SK-N-MC (cell line): Measurements from ENCODE around the gene LUZP1.
"Not testable (repeated sequence)": the region's sequence is repeated elsewhere in the genome, so short reads cannot be mapped to it uniquely, and the experiment has no call there.

Experiments
- DNase-seq: peaks from one replicate; pipeline ENCODE4 v3.0.0-alpha.2; 2011; ENCODE audit warnings: low read depth, low spot score
- H3K27ac ChIP-seq: fragments of 200-600 bp; sonication (generic); 2 replicates; pipeline ENCODE4 v1.5.1; 2016; ENCODE audit warnings: mixed run types
- H3K36me3 ChIP-seq: fragments of 200-600 bp; sonication (generic); 2 replicates; pipeline ENCODE4 v1.6.1; 2017; ENCODE audit warnings: antibody characterized with exemption, low read length, mixed read lengths; ENCODE audit not compliant: insufficient read depth
- H3K4me3 ChIP-seq: fragments of 200-600 bp; sonication (generic); 2 replicates; pipeline ENCODE4 v1.5.1; 2016
- H3K9ac ChIP-seq: fragments of 200-600 bp; sonication (generic); 2 replicates; pipeline ENCODE4 v1.8.0; 2017; ENCODE audit warnings: mixed run types, mixed read lengths; ENCODE audit not compliant: insufficient read length
- H3K9me3 ChIP-seq: fragments of 200-600 bp; sonication (generic); 2 replicates; pipeline ENCODE4 v1.6.1; 2017; ENCODE audit warnings: low read depth, mild to moderate bottlenecking, antibody characterized with exemption, low read length, moderate library complexity, mixed read lengths
- EZH2 ChIP-seq: fragments of 200-600 bp; sonication (generic); IDR thresholded peaks from one replicate; pipeline ENCODE4 v1.6.1; 2017; ENCODE audit warnings: antibody characterized with exemption
- FOXP2 ChIP-seq: optimal IDR thresholded peaks from 2 replicates; pipeline ENCODE3; 2011; ENCODE audit warnings: mild to moderate bottlenecking, moderate library complexity; ENCODE audit not compliant: insufficient read depth; ENCODE audit errors: extremely low read length, control extremely low read depth
- POLR2AphosphoS5 ChIP-seq: IDR thresholded peaks from 2 replicates; pipeline ENCODE4 v1.6.1; 2012; ENCODE audit warnings: mild to moderate bottlenecking, low read depth, low read length, borderline replicate concordance

Gene LUZP1

GRCh38 chr1:23194119-23194984 lies 25.7 kb upstream of the LUZP1 start:
- TF ChIP-seq EZH2 (no peak), FOXP2 (no peak), POLR2AphosphoS5 (no peak)
- no peak overlapping the region for H3K27ac ChIP-seq
- H3K9ac ChIP-seq: no peak overlapping the region
- H3K36me3 ChIP-seq: no peaks in the 10 kb centered on the region
- no peaks in the 10 kb centered on the region for H3K9me3 ChIP-seq
- DNase-seq: no peak
- no peak overlapping the region for H3K4me3 ChIP-seq

DNA sequence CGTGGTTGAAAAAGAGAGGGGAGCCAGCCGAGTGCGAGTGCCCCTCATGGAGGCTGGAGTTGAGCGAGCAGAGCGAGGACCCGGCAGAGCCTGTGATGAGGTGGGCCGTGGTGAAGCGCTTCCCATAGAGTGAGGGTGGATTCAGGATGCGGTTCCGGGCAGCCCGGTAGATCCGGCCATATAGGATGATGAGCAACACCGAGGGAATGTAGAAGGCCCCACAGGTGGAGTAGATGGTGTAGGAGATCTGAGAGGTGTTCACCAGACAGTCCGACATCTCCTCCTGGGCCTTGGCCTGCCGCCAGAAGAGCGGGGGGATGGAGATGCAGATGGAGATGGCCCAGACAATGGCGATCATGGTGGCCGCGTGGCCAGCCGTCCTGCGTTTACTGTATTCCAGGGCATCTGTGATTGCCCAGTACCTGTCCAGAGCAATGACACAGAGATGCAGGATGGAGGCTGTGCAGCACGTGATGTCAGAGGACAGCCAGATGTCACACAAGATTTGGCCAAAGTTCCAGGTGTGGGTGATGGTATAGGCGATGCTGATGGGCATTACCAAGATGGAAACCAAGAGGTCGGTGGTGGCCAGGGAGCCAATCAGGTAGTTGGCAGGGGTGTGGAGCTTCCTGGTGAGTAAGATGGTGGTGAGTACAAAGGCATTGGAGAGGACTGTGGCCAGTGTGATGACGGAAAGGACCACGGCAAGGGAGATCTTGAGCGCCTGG lies 24.9 kb upstream of the LUZP1 start:
- H3K4me3 ChIP-seq: no peak overlapping the region
- DNase-seq: no peak
- H3K27ac ChIP-seq: no peak overlapping the region
- no peak for TF ChIP-seq POLR2AphosphoS5
- no peak for TF ChIP-seq EZH2
- no peak for TF ChIP-seq FOXP2
- no peaks in the 10 kb centered on the region for H3K9me3 ChIP-seq
- H3K9ac ChIP-seq: no peak overlapping the region
- H3K36me3 ChIP-seq: no peaks in the 10 kb centered on the region

DNA sequence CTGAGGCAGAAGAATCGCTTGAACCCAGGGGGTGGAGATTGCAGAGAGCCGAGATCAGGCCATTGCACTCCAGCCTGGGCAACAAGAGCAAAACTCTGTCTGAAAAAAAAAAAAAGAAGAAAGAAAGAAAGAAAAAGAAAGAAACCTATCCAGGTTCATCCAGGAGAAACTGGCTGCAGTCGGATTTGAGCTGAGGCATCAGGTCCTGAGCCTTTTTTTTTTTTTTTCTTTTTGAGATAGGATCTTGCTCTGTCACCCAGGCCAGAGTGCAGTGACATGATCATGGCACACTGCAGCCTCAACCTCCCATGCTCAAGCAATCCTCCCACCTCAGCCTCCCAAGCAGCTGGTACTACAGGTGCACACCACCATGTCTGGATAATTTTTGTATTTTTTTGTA lies 22.5 kb upstream of the LUZP1 start:
- Histone ChIP-seq H3K27ac (no peak overlapping the region), H3K9me3 (no peaks in the 10 kb centered on the region), H3K36me3 (no peaks in the 10 kb centered on the region), H3K9ac (no peak overlapping the region), H3K4me3 (no peak overlapping the region)
- TF ChIP-seq FOXP2 (no peak), EZH2 (no peak), POLR2AphosphoS5 (no peak)
- no peak for DNase-seq

DNA sequence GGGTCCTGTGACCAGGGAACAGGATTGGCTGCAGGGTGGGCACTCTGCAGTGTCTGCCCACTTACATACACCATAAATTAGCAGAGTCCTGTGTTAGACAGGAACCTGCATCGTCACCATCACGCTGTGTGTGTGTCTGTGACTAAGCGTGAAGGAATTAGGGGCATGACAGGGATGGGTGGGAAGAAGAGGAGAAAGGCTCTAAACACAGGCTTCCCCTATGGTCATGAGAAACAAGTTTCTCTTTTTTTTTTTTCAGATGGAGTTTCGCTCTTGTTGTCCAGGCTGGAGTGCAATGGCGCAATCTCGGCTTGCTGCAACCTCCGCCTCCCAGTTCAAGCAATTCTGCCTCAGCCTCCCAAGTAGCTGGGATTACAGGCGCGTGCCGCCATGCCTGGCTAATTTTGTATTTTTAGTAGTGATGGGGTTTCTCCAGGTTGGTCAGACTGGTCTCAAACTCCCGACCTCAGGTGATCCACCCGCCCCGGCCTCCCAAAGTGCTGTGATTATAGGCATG lies 20.3 kb upstream of the LUZP1 start:
- not testable (repeated sequence) for DNase-seq

DNA sequence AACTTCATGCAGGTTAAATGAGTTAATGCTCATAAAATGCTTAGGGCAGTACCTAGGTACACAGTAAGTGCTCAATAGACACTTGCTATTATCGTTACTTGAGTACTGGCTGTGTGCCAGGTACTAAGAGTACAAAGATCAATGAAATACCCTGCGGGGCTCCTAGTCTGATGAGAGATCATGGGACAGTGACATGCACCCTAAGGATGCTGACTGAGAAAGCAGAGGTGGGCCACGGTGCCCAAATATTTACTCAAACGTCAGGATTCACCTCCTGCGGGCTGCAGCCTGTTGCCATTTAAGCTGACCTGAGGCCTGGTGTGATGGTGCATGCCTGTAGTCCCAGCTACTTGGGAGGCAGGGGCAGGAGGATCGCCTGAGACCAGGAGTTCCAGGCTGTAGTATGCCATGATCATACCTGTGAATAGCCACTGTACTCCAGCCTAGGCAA lies 19.8 kb upstream of the LUZP1 start:
- TF ChIP-seq FOXP2: no peak
- no peak for TF ChIP-seq POLR2AphosphoS5
- TF ChIP-seq EZH2: no peak
- Histone ChIP-seq H3K27ac (no peak overlapping the region), H3K4me3 (no peak overlapping the region), H3K9ac (no peak overlapping the region), H3K36me3 (no peaks in the 10 kb centered on the region), H3K9me3 (no peaks in the 10 kb centered on the region)
- no peak for DNase-seq

More for the DNA sequence above, 20.3 kb upstream of the LUZP1 start:
- H3K9me3 ChIP-seq, H3K36me3 ChIP-seq, H3K9ac ChIP-seq, H3K4me3 ChIP-seq, H3K27ac ChIP-seq: not testable (repeated sequence)

- Histone ChIP-seq H3K4me3 (no peak overlapping the region), H3K36me3 (no peaks in the 10 kb centered on the region), H3K9ac (no peak overlapping the region), H3K27ac (no peak overlapping the region), H3K9me3 (no peaks in the 10 kb centered on the region)
- no peak for DNase-seq
- no peak for TF ChIP-seq EZH2
- TF ChIP-seq FOXP2: no peak
- TF ChIP-seq POLR2AphosphoS5: no peak
Observed at GRCh38 chr1:23187637-23188036, 19.0 kb upstream of the LUZP1 start.

- no peaks in the 10 kb centered on the region for H3K36me3 ChIP-seq
- DNase-seq: no peak
- no peak overlapping the region for H3K27ac ChIP-seq
- TF ChIP-seq FOXP2 (no peak), EZH2 (no peak), POLR2AphosphoS5 (no peak)
- H3K9ac ChIP-seq: no peak overlapping the region
- H3K9me3 ChIP-seq: no peaks in the 10 kb centered on the region
- no peak overlapping the region for H3K4me3 ChIP-seq
Observed at GRCh38 chr1:23185381-23185780, 16.7 kb upstream of the LUZP1 start.

DNA sequence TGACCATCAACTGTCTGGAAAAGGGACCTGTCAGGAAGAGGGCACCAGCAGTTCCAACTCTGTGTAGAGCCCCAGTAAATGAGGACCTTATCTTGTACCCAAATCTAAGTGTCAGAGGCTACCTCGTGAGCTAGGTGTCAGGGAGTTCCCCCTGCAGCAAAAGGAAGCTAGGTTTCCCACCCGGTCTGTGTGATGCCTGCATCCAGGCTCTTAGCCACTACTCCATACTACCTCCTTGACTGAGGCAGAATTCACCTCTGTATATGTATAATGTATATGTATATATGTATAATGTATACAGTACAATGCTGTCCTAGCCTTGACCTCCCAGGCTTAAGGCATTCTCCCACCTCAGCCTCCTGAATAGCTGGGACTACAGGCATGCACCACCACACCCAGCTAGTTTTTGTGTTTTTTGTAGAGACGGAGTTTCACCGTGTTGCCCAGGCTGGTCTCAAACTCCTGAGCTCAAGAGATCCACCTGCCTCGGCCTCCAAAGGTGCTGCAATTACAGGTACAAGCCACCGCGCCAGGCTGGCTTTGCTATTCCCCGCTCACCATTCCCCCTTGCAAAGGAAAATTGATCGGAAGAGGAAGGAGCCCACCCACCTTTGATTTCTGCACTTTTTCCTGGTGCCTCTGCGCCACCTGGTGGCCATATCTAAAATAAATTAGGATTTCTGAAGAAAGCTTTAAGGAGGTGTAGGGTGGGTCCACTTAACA lies 15.7 kb upstream of the LUZP1 start:
- no peak for DNase-seq
- Histone ChIP-seq H3K36me3 (no peaks in the 10 kb centered on the region), H3K9me3 (no peaks in the 10 kb centered on the region), H3K9ac (no peak overlapping the region), H3K4me3 (peak overlapping the region; percentile 51), H3K27ac (no peak overlapping the region)
- TF ChIP-seq EZH2: no peak
- TF ChIP-seq FOXP2: no peak
- no peak for TF ChIP-seq POLR2AphosphoS5
